ENCODE measurements around the gene SOX6.
"Not testable (repeated sequence)": the region's sequence is repeated elsewhere in the genome, so short reads cannot be mapped to it uniquely, and the experiment has no call there.

The SOX6 gene

DNA sequence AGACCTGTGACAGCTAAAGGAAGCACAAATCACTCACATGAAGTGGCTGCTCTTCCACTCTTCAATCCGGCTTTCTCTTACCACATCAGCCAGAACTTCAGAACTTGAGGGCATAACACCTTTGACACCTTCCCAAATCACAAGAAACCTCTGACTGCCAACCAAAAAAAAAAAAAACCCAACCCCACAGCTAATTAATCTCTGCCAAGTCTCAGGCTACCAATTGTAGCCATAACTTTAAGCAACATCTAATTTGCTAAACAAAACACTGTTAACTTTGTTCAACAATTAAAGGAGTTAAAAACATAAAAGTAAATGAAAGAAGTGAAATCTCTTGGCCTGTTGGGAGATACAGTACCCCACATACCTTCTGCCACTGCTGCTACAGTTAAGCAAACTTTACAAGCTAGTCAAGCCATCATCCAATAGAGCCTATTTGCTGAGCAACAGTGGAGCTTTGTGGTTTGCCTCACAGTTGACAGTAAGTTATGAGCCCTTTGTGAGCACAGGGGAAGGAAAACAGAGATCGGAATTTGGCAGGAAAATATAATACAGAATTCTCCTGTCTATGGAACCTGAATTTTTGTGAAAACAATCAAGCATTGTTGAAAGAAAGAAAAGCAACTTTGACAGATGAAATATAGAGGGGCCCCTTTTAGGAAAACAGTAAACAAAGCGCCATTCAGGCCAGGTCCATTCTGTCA, at the start of gene SOX6:
Gene SOX6 (minus strand): TSS at position 490 of the 704 bp plus-strand sequence. CDS start 15,298 bp downstream, outside the sequence.
- DNase-seq: no peak

DNA sequence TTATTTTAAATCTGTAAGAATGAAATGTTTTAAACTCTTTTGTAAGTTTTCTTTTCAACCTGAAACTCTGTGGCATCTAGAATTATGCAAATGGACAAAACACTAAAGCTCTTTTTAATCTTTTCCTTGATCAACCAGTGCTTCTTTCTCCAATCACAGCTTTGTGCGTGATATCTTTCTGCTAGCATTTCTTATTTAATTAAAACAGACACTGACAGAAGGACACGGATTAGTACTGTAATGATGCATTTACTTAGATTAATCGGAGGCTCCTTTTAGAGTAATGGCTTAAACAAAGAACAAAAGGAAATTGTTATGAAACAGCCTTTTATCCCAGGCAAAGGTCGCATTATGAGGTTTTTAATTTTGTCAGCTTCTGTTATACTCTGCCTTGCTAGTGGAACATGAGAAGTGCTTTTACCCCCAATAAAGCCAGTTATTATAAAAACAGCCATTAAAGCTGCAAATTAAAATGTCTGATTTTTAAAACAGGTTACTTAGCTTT, 48.5 kb upstream of the SOX6 start:
- DNase-seq: no peak

DNA sequence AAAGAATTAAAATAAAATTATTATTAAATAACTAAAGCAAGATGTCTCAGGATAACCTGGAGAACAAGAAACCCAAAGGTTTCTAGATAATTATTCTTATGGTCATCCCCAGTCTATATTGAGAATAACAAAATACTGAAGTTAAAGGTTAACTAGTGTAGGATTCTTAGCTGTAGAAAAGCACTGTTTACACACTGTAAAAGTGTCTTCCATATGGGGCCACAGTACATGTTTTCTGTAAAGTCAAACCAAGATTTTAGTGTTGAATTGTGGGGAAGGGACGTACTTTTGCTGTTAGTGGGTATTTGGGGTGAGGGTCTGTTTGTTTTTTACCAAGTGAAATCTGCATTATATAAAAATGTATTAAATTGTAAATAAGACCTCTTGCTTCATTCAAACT, 47.5 kb upstream of the SOX6 start:
- DNase-seq: no peak

DNA sequence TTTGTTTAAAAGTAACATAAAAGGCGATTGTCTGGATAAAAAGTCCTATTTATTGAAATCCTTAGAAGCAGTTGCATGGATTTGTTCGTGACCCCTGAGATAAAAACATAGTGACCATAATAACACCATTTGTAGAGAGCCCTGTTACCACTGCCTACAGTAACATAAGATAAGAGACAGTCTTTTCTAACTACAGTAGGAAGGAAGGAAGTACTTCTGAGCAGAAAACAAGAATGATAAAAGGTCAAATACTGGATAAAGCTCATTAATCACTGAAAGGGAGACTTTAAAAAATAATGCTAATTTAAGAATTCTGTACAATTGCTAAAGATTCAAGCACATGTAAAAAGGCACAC, 47.1 kb upstream of the SOX6 start:
- DNase-seq: no peak

DNA sequence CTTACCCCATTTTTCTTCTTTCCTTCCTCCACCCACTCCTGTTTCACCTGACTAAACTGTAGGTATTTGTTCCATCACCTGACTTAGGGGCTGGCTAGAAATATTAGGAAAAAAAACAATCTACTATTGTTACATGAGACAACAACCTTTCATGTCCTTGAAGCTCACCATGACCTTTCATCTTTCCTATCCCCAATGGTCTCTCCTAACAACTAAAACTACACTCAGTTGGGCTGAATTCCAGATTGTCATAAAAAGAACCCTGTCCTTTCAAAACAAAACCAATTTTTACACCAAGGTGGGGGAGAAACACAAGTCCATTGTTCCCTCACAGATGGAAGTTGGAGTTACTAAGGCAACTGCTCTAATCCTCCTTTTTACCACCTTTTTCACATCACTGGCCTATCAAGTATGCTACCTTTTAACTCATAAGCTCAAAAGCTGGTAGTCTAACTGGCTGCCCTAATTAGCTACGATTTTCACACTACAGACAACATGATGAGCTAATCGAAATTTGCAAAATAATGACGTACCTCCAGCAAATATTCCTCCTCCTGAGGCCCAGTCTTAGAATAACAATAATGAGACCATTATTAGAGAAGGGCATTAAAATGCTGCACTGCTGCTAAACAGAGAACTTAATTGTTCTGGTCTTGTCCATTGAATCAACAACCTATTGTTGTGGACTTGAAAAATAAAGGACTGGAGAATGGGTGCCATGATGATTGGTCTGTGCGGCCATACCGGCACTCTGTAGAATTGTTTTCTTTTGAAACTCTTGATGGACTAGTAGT, 46.5 kb upstream of the SOX6 start:
- no peak for DNase-seq

DNA sequence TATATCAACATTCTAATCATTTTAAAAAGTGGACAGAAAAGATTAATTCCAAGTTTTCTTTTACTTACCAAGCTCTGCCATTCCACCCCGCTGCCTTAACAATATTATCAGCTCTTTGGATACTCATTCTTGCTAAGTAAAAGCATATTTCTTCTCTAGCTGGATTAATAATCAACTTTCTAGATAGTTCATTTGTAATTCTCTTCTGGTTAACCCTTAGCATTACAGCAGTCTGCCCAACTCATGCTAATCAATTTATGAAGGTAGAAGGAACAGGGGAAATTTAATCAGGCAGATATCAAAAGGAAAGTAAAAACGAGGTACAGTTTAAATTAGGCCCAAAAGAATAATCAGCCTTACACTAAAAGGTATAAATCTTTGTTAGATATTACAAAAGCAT, 41.0 kb upstream of the SOX6 start:
- DNase-seq: no peak

DNA sequence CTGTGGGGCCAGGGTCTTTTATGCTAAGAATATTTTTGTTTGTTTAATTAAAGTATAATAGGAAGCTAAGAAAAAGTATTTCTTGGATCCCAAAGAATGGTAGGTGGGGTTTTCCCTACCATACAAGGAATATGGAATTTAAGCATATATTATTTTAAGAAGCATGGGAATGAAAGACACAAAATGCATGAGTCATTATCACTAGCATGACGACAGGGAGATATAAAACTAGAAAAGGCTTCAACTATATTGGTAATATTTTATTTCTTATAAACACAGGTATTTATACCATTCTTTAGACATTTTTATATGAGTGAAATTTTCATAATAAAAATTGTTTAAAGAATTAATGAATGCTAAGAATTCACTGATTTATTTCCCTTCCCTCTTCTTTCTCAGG, 39.3 kb upstream of the SOX6 start:
- no peak for DNase-seq

DNA sequence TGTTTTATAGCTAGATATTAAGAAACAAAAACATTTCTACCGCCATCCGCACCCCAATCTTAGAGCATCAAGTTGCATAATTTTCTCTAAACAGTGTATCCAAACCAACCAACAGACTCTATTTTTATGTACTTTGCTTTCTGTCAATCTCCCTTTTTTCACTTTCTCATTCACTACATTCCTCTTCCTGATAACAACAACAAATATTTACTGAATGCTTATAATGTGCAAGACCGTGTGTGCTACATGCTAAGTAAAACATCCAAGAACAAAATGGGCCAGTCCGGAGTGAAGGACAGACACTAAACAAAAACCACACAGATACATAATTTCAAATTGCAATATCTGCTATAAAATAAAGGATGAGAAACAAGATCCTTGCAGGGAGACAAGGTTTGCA, 38.6 kb upstream of the SOX6 start:
- no peak for DNase-seq

DNA sequence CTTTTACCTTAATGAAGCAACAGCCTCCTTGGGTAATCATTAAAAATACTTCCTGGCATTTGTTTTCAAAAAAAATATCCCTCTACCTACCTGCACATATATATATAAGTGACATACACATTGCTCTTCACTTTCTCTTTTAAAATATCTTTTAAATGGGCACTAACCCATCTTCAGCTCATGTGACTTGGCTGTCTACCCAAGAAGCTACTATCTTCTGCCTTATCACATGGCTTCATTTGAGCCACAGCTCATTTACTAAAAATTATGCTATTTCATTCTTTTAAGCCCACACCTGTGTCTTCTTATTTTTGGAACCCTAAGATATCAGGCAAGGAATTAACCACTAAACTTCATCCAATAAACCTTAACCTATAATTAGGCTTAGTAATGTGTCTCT, 37.0 kb upstream of the SOX6 start:
- DNase-seq: no peak

DNA sequence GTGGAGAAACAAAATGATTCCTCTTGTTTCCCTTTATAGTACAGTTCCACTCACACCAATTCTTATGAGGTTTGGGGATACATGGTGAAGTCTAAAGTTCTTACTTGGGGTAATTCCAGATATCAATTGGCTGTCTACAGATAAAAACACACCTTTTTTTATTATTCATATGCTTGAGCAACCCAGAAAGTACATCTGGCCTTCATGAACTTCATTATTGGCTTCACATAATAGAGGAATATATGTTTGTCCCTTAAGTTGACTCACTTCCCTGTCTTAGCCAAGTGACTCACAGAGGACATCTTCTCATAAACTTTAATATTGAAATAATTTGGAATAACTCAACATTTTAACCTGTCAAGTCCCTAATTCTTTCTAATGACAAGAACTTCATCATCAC, 36.3 kb upstream of the SOX6 start:
- DNase-seq: no peak

DNA sequence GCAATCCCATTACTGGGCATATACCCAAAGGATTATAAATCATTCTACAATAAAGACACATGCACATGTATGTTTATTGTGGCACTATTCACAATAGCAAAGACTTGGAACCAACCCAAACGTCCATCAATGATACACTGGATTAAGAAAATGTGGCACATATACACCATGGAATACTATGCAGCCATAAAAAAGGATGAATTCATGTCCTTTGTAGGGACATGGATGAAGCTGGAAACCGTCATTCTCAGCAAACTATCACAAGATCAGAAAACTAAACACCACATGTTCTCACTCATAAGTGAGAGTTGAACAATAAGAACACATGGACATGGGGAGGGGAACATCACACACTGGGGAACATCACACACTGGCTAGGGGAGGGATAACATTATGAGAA, 34.5 kb upstream of the SOX6 start:
- DNase-seq: not testable (repeated sequence)

DNA sequence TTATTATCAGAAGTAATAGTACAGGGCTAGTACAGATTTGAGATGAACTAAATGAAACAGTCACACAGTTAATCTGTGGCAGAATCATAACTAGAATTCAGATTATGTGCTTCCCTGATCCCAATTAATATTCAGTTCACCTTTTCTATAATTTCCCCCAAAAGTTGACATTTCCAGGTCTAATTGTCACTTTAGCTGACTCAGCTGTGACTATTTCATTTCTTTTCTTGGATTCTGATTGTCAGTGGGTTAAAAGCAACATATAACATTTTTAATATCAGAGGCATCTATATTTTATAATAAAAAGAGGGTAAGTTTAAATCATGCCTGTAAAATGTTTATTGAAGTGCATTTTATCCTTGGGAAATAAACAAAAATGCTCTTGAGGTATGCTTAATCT, 28.8 kb upstream of the SOX6 start:
- no peak for DNase-seq

DNA sequence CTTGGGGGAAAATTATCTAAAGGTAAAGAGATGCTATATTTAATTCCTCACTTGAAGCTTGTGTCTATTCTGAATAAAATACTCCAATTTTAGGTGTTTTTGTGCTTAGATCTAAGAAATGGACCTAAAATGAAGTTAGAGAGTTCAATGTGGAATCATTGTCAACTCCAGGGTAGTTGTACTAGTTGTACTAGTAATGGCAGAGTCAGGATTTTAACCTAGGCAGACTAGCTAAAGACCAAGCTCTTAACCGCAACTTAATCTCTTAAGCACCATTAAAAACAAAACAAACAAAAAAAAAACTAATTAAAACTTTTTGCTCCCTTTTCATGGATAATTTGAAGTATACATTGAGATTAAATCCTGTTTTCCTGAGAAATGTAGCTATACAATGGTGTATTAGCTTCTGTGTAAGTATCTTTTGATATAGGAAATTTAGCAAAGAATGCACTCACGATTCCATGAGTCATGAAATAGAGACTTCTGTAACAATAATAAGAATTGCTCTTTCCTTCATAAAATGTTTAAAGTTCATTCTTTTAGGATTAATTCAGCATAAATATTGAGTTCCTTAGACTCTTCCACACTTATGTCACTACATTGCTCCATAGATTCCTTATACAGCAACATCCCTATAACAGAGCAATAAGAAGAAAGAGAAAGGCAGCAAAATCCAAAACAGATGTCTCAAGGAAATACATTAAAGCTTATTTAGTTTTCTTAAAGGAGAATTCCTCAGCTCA, 26.5 kb upstream of the SOX6 start:
- DNase-seq: no peak

DNA sequence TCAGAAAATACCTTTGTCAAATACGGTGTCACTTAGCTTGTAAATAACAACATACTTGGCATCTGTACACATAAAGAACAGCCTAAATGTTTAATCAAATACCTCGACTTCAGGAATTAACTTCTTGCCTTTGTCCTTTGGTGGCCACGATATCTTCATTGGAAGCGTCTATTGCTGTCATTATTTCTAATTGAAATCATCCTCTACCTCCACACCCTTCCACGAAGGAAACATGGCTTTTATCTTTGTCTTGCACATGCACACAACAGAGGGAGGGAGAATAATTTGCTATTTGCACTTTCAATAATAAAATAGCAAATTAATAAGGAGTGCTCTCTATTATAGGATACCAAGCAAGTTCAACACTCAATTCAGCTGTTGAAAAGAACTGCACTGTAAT, 25.8 kb upstream of the SOX6 start:
- DNase-seq: no peak

DNA sequence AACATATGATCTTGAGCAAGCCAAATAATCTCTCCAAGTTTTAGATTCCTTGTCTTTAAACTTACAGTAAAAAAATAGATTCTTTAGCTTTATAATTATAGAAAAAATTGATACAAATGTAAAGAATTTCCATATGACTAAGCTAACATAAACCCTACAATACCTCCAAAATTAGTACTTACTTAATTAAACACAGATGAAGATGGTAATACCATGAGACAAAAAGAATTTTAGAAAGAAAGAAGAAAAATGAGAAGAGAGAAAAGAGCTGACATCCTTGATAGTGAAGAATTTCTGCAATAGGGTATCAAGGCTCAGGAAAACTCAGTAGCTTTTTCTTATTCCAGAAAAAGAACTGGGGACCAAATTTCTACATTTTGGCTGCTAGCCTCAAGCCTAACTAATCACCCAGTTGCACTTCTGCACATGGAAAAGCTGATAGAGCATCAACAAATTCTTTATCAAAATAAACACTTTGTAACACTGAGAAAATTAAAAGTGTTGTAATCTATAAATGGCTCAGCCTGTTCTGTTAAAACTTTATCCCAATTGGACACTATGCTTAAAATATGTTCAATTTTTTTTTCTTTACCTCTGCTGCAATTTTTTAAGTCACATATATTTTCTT, 24.7 kb upstream of the SOX6 start:
- DNase-seq: no peak

DNA sequence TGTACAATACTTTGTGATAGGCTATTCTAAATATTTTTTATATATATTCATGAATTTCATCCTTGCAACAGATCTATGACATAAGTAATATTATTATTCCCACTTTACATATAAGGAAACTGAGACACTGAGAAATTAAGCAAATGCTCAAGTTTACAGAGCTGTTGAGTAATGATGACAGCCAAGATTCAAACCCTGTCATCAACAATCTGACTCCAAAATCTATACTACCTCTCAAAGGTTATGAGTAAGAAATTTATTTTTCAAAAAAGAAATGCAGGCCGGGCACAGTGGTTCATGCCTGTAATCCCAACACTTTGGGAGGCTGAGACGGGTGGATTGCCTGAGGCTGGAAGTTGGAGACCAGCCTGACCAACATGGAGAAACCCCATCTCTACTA, 22.6 kb upstream of the SOX6 start:
- no peak for DNase-seq

DNA sequence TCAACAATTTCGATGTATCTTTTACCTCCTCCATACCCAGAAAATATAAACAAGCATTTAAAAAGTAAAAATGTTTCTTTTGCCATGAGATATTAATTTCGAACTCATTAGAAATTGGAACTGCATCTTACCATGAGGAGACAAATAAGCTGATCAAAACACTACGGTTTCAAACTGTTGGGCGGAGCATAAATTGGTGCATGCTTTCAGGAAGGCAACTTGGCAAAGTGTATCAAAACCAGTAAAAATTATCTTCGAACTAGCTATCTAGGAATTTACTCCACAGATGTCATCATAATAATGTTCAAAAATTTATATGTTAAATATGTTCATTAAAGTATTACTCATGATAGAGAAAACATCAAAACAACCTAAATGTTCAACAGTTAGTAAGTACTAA, 21.4 kb upstream of the SOX6 start:
- DNase-seq: no peak

DNA sequence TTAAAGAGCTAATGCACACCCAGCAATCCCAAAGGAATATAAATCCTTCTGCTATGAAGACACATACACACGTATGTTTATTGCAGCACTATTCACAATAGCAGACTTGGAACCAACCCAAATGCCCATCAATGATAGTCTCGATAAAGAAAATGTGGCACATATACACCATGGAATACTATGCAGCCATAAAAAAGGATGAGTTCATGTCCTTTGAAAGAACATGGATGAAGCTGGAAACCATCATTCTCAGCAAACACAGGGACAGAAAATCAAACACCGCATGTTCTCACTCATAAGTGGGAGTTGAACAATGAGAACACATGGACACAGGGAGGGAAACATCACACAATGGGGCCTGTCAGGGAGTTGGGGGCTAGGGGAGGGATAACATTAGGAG, 19.3 kb upstream of the SOX6 start:
- DNase-seq: not testable (repeated sequence)

DNA sequence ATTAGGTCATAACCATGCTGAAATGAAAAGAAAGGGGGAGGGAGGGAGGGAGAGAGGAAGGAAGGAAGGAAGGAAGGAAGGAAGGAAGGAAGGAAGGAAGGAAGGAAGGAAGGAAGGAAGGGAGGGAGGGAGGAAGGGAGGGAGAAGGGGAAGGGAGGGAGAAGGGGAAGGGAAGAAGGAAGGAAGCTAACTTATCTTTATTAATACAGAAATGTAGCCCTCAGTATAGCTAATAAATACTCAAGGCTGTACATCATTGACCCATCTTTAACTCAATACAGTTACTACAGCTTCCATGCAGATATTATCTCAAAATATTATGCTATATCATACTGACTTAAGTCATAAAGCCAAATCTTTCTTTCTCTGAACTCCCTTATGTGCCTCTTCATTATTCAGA, 17.4 kb upstream of the SOX6 start:
- no peak for DNase-seq

DNA sequence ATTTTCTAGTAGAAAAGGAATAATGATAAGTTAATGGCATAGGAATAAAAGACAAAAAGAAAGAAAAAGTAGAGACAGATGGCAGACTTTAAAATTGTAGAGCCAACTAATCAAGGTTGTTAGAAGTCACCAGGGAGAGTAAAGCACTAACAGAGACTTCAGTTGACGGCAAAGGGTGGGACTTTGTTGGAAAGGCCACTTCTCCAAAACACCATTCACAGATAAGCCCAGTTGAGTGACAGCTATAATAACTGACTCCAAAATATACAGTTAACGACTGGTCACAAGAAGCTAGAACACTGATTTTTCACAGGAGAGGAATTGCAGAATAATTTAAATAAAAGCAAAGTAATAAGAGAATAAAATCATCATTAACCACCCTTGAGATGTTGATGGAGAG, 16.0 kb upstream of the SOX6 start:
- no peak for DNase-seq

DNA sequence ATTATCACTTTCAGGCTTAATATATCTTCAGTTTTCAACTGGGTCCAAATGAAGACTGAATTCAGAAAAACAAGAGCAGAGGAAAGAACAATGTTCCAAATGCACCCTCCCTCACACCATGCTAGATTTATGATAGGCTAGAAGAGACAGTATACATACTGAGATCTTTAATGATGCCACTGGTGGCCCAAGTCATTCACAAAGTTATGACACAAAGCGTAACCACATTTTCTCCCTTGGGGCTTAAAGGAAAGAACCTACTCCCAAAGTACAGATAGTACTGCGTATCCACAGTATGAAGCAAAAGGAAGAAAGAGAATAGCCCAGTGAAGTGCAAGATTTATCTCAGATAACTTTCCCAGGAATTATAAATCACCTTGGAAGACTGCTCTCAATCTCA, 10.9 kb upstream of the SOX6 start:
- DNase-seq: no peak

DNA sequence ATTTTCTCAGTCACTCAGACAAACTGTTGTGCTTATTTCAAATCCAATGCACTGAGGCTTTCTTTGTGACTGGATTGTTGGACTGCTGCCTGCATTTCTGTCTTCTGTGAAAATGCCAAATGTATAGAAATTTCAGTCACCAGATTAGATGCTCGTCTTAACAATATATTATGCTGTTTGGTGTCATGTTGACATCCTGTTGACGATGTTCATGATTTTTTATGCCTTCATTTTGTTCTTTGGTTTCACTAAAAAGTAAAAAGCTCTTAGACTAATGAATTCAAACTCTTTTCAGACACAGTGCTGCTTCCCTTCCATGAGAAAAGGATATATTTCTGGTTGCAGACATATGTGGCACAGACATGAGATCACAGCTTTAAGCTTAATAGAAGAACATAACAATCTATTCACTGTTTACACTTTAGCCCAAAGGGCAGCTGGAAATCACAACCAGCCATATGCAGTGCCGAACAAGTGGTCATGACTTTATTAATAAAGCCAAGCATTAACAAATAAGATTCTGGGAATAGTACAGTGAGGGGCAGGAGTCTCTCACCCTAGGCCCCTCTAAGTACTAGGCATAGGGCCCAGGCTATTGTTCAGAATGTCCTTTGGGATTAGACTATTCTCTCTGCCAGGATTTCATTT, 9.4 kb upstream of the SOX6 start:
- no peak for DNase-seq

DNA sequence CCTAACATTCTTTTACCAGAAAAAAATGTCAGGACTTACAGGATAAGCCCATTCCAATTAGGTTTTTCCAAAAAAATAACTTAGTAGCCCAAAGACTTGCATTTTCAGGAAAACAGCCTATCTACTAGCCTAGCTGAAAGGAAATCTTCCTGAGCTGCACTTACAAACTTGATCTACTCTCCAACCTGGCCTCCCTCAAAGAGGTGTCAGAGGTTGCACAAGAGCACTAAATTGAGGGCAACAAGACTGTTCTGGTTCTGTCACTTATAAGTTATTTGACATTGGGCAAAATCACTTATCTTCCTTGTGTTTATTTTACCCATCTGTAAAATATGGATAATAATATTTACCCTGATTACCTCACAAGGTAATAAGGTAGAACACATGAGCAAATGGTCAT, 7.9 kb upstream of the SOX6 start:
- DNase-seq: no peak

Measured in stimulated activated CD4-positive, alpha-beta T cell treated with anti-CD3 and anti-CD28 coated beads, Interleukin-2, amount 100 ng/mL, for 48 hours (primary cell).